ENCODE measurements around the gene SERTAD4.

Gene SERTAD4

GRCh38 chr1:210233216-210233494 is 559 bp downstream of the SERTAD4 start:
- DNase-seq (ENCODE audit: low read depth): no peak

GRCh38 chr1:210233495-210234328 is 1.1 kb downstream of the SERTAD4 start:
- no peak for DNase-seq (ENCODE audit: low read depth)

- no peak for DNase-seq (ENCODE audit: low read depth)
Measured at GRCh38 chr1:210234329-210234757, 1.7 kb downstream of the SERTAD4 start.

- no peak for DNase-seq (ENCODE audit: low read depth)
Measured at GRCh38 chr1:210235363-210236053, 2.9 kb downstream of the SERTAD4 start.

GRCh38 chr1:210236386-210236839 is 3.8 kb downstream of the SERTAD4 start:
- DNase-seq (ENCODE audit: low read depth): no peak

GRCh38 chr1:210236840-210237409 is 4.3 kb downstream of the SERTAD4 start:
- DNase-seq (ENCODE audit: low read depth): no peak

- DNase-seq (ENCODE audit: low read depth): no peak
Measured at GRCh38 chr1:210237479-210237878, 4.9 kb downstream of the SERTAD4 start.

- no peak for DNase-seq (ENCODE audit: low read depth)
Measured at GRCh38 chr1:210237981-210238380, 5.4 kb downstream of the SERTAD4 start.

GRCh38 chr1:210239349-210240111 is 6.9 kb downstream of the SERTAD4 start:
- no peak for DNase-seq (ENCODE audit: low read depth)

GRCh38 chr1:210241121-210241520 is 8.5 kb downstream of the SERTAD4 start:
- no peak for DNase-seq (ENCODE audit: low read depth)

- DNase-seq (ENCODE audit: low read depth): no peak
Measured at GRCh38 chr1:210244746-210245367, 12.3 kb downstream of the SERTAD4 start.

- no peak for DNase-seq (ENCODE audit: low read depth)
Measured at GRCh38 chr1:210246447-210246846, 13.9 kb downstream of the SERTAD4 start.

GRCh38 chr1:210248341-210248740 is 15.7 kb downstream of the SERTAD4 start:
- no peak for DNase-seq (ENCODE audit: low read depth)

- DNase-seq (ENCODE audit: low read depth): no peak
Measured at GRCh38 chr1:210250665-210250997, 18.0 kb downstream of the SERTAD4 start.

GRCh38 chr1:210250998-210251679 is 18.5 kb downstream of the SERTAD4 start:
- no peak for DNase-seq (ENCODE audit: low read depth)

- DNase-seq (ENCODE audit: low read depth): no peak
Measured at GRCh38 chr1:210251680-210252490, 19.3 kb downstream of the SERTAD4 start.

GRCh38 chr1:210252621-210253051 is 20.0 kb downstream of the SERTAD4 start:
- DNase-seq (ENCODE audit: low read depth): no peak

GRCh38 chr1:210254298-210254697 is 21.7 kb downstream of the SERTAD4 start:
- DNase-seq (ENCODE audit: low read depth): no peak

- no peak for DNase-seq (ENCODE audit: low read depth)
Measured at GRCh38 chr1:210257698-210258529, 25.3 kb downstream of the SERTAD4 start.

- no peak for DNase-seq (ENCODE audit: low read depth)
Measured at GRCh38 chr1:210259561-210259960, 27.0 kb downstream of the SERTAD4 start.
